Ovary (tissue), 3 donors: ENCODE measurements around the gene NCAM1.

Experiments used
- EP300 ChIP-seq: sonication (generic); formaldehyde crosslinking; IDR thresholded peaks from one replicate; pipeline ENCODE4 v1.6.1; 2017; ENCODE audit warnings: antibody characterized with exemption
- TF ChIP-seq, protein P1 (sequence below), 3 donors: fragments of 450-650 bp in 2 of 3; fragments of 200-600 bp in 1 of 3; IDR thresholded peaks; one replicate each; pipeline versions ENCODE4 v1.5.1 to v1.8.0; 2016 to 2022; ENCODE audit warnings: antibody characterized with exemption in 3 of 3, mild to moderate bottlenecking in 1 of 3
- donor health status: DM: no; HTN: no; CAD: no.

DNA sequence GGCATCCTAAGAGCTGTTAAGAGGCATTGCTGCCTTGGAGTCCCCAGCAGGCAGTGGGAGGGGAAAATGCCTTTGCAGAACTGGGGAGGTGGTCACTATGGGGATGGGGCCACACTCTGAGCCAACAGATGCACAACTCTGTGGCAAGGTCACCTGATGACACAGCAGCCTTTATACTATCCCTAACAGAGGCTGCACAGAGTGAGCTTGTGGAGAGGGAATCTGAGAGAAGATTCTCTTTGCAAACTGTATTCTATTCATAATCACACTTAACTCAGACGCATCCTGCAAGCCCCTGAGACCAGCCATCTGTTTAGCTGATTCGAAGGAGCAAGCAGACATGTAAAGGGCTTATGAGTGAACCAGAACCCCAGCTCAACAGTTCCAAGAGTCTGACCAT, 304.1 kb downstream of the NCAM1 start:
- TF ChIP-seq EP300, result no peak
- TF ChIP-seq, protein P1, sequence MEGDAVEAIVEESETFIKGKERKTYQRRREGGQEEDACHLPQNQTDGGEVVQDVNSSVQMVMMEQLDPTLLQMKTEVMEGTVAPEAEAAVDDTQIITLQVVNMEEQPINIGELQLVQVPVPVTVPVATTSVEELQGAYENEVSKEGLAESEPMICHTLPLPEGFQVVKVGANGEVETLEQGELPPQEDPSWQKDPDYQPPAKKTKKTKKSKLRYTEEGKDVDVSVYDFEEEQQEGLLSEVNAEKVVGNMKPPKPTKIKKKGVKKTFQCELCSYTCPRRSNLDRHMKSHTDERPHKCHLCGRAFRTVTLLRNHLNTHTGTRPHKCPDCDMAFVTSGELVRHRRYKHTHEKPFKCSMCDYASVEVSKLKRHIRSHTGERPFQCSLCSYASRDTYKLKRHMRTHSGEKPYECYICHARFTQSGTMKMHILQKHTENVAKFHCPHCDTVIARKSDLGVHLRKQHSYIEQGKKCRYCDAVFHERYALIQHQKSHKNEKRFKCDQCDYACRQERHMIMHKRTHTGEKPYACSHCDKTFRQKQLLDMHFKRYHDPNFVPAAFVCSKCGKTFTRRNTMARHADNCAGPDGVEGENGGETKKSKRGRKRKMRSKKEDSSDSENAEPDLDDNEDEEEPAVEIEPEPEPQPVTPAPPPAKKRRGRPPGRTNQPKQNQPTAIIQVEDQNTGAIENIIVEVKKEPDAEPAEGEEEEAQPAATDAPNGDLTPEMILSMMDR (IDR thresholded peaks at IDR 0.05), result no peak
